ENCODE measurements around the gene ZNF750.

GRCh38 chr17:82865774-82866395, 26.1 kb upstream of the ZNF750 start:
- no peak for TF ChIP-seq CTCF (IDR thresholded peaks at IDR 0.05)
- TF ChIP-seq EZH2 (IDR thresholded peaks at IDR 0.05) = no peak

Data from neural progenitor cell (in vitro differentiated cells).